Lower lobe of right lung (tissue), 2 donors: ENCODE measurements around the gene GIGYF1. TPM values are rescaled to one million over a fixed set of nuclear protein-coding genes. Genes with fewer than 3 reads are reported as not detected.
"Not testable (repeated sequence)": the region's sequence is repeated elsewhere in the genome, so short reads cannot be mapped to it uniquely, and the experiment has no call there.

ENCODE experiments used
- ATAC-seq, 2 donors: fragments of 200-7000 bp; cut with Tn5 transposase; one replicate each; pipeline ENCODE4 v1.9.1; 2020 to 2022; ENCODE audit warnings: mild to moderate bottlenecking in 2 of 2, moderate library complexity in 2 of 2
- DNase-seq: peaks from one replicate; pipeline ENCODE4 v3.0.0-alpha.2; 2020
- H3K27ac ChIP-seq: fragments of 200-600 bp; one replicate; pipeline ENCODE4 v1.8.0; 2022
- H3K27me3 ChIP-seq: fragments of 200-600 bp; one replicate; pipeline ENCODE4 v1.8.0; 2022; ENCODE audit warnings: low read depth
- H3K36me3 ChIP-seq: fragments of 200-600 bp; one replicate; pipeline ENCODE4 v1.8.0; 2022; ENCODE audit warnings: mild to moderate bottlenecking
- H3K4me1 ChIP-seq: fragments of 200-600 bp; one replicate; pipeline ENCODE4 v1.8.0; 2022
- H3K4me3 ChIP-seq: fragments of 200-600 bp; one replicate; pipeline ENCODE4 v1.8.0; 2022; ENCODE audit warnings: mild to moderate bottlenecking
- H3K9me3 ChIP-seq: fragments of 200-600 bp; one replicate; pipeline ENCODE4 v1.8.0; 2022
- CTCF ChIP-seq: fragments of 200-600 bp; IDR thresholded peaks from one replicate; pipeline ENCODE4 v1.8.0; 2022; ENCODE audit warnings: antibody characterized with exemption, mild to moderate bottlenecking
- intact Hi-C: fragments of 100-400 bp; cut with DNase I; formaldehyde crosslinking; loops from one replicate; pipeline ENCODE4 v1.11.0; 2022
- total RNA-seq: library from RNA; stranded (reverse); fragmentation: NEBNext Ultra II Directional; extraction: Animal tissue kit (Norgen Biotek cat#: 25700); gene quantifications from one replicate; pipeline ENCODE4 v1.2.1, GENCODE V29; 2021
- donor health status: DM: no; HTN: yes; CAD: no; lungs with severe emphysema.

GIGYF1 gene
- total RNA-seq, 1 donor from 2014 or later, result 53.4 TPM

- intact Hi-C loops, result no loop called here
- H3K27me3 ChIP-seq, result no peaks in the 10 kb centered on the region
- peak; percentile 91 to 94 for ATAC-seq
- no peak for TF ChIP-seq CTCF
- H3K27ac ChIP-seq, result peak within 1 kb of the TSS; percentile 98
- H3K9me3 ChIP-seq, result no peaks in the 10 kb centered on the region
- H3K4me3 ChIP-seq, result peak within 1 kb of the TSS; percentile 95
- H3K4me1 ChIP-seq, result peaks cover 20% of the 10 kb centered on the region
- DNase-seq, result peak; percentile 99
- peaks cover 22% of the 10 kb centered on the region for H3K36me3 ChIP-seq
These were observed 20.6 kb downstream of the GIGYF1 start, which contains the start of gene GNB2 for GRCh38 chr7:100673302-100673941. TSS of gene GNB2 (plus strand) at chr7:100673740. CDS start at chr7:100676266, 2,526 bp downstream.

- ATAC-seq, result no peak
- Histone ChIP-seq H3K4me1 (peaks cover 16% of the 10 kb centered on the region), H3K9me3 (no peaks in the 10 kb centered on the region), H3K27ac (no peak overlapping the region), H3K4me3 (no peak overlapping the region), H3K36me3 (peaks cover 5% of the 10 kb centered on the region), H3K27me3 (no peaks in the 10 kb centered on the region)
- no peak for DNase-seq
- intact Hi-C loops, result no loop called here
- TF ChIP-seq CTCF, result no peak
These were observed 22.4 kb downstream of the GIGYF1 start for GRCh38 chr7:100671353-100672327.

DNA sequence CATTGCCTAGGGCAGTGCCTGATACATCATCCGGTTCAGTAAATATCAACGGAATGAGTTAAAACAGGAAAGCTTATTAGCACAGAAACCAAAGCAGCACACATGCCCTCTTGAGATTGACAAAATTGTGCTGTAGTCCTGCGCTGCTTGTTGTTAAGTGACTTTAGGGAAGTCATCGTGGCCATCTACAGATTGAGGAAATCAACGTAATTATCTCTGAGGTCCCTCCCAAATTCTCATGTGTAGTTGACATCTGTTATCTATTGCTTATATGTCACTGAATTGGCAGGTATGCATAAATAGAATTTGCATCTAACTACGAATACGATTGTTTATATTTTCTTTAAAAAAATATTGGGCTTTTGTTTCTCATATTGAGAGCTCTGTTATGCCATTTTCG, 24.0 kb downstream of the GIGYF1 start:
- Histone ChIP-seq H3K27me3 (no peaks in the 10 kb centered on the region), H3K4me1 (peaks cover 5% of the 10 kb centered on the region), H3K27ac (no peak overlapping the region), H3K9me3 (no peaks in the 10 kb centered on the region), H3K36me3 (no peaks in the 10 kb centered on the region), H3K4me3 (no peak overlapping the region)
- intact Hi-C loops, result no loop called here
- no peak for TF ChIP-seq CTCF
- ATAC-seq (no peak), DNase-seq (no peak)

GRCh38 chr7:100669106-100669505, 24.9 kb downstream of the GIGYF1 start:
- H3K27ac ChIP-seq, H3K9me3 ChIP-seq, DNase-seq, H3K4me1 ChIP-seq, ATAC-seq, H3K27me3 ChIP-seq, H3K4me3 ChIP-seq, intact Hi-C loops, H3K36me3 ChIP-seq: not testable (repeated sequence)

DNA sequence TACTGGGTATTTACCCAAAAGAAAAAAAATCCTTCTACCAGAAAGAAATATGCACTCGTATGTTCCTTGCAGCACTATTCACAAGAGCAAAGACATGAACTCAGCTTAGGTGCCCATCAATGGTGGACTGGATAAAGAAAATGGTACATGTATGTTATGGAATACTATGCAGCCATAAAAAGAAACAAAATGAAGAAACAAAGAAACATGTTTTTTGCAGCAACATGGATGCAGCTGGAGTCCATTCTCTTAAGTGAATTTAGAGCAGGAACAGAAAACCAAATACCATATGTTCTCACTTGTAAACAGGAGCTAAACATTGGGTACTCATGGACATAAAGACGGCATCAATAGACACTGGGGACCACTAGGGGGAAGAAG, 26.0 kb downstream of the GIGYF1 start:
- no peaks in the 10 kb centered on the region for H3K27me3 ChIP-seq
- H3K9me3 ChIP-seq, result no peaks in the 10 kb centered on the region
- no peak for TF ChIP-seq CTCF
- no peaks in the 10 kb centered on the region for H3K36me3 ChIP-seq
- H3K27ac ChIP-seq, result no peak overlapping the region
- no peak for DNase-seq
- H3K4me1 ChIP-seq, result peaks cover 5% of the 10 kb centered on the region
- ATAC-seq, result no peak
- intact Hi-C loops, result no loop called here
- H3K4me3 ChIP-seq, result no peak overlapping the region
